ENCODE measurements around the gene DBNL.

The DBNL gene

GRCh38 chr7:44062180-44062902, 17.8 kb downstream of the DBNL start:
- DNase-seq = no peak

GRCh38 chr7:44062903-44063295, 18.4 kb downstream of the DBNL start:
- no peak for DNase-seq

- DNase-seq = no peak
These were observed 19.0 kb downstream of the DBNL start for GRCh38 chr7:44063547-44063893.

- DNase-seq = no peak
These were observed 19.6 kb downstream of the DBNL start for GRCh38 chr7:44063894-44064651.

GRCh38 chr7:44064791-44065430, 20.4 kb downstream of the DBNL start:
- DNase-seq = no peak

- DNase-seq = peak in 1 of 2 donors; percentile 41
These were observed 21.1 kb downstream of the DBNL start, which contains the start of gene PGAM2 for GRCh38 chr7:44065431-44066110. Gene PGAM2 (minus strand): TSS chr7:44065567. CDS start chr7:44065529, 38 bp downstream.

GRCh38 chr7:44066111-44066460, 21.6 kb downstream of the DBNL start:
- DNase-seq = no peak

- DNase-seq = no peak
These were observed 22.1 kb downstream of the DBNL start for GRCh38 chr7:44066494-44067063.

GRCh38 chr7:44067064-44067951, 22.8 kb downstream of the DBNL start:
- no peak for DNase-seq

GRCh38 chr7:44068054-44068453, 23.6 kb downstream of the DBNL start:
- DNase-seq = no peak

GRCh38 chr7:44071726-44072363, 27.3 kb downstream of the DBNL start:
- DNase-seq = no peak

- peak in 1 of 2 donors; percentile 54 for DNase-seq
These were observed 28.1 kb downstream of the DBNL start for GRCh38 chr7:44072364-44073231.

- peak in 1 of 2 donors; percentile 42 for DNase-seq
These were observed 29.3 kb downstream of the DBNL start for GRCh38 chr7:44073664-44074348.

- DNase-seq = no peak
These were observed 29.8 kb downstream of the DBNL start for GRCh38 chr7:44074349-44074695.

- DNase-seq = no peak
These were observed 31.0 kb downstream of the DBNL start for GRCh38 chr7:44075296-44076075.

- DNase-seq = no peak
These were observed 31.8 kb downstream of the DBNL start for GRCh38 chr7:44076101-44076895.

GRCh38 chr7:44077061-44077460, 32.6 kb downstream of the DBNL start:
- no peak for DNase-seq

- no peak for DNase-seq
These were observed 33.2 kb downstream of the DBNL start for GRCh38 chr7:44077681-44078091.
